CD4-positive, alpha-beta memory T cell (primary cell): ENCODE results near the gene CACNA1A. TPM values are rescaled to one million over a fixed set of nuclear protein-coding genes. Genes with fewer than 3 reads are reported as not detected.
"Not testable (repeated sequence)": the region's sequence is repeated elsewhere in the genome, so short reads cannot be mapped to it uniquely, and the experiment has no call there.

Source experiments
- CTCF ChIA-PET: fragments of 350-600 bp; sonication (Branson Sonifier 250); formaldehyde crosslinking; loops from one replicate; lab custom pipeline; 2021; ENCODE audit warnings: inconsistent platforms; ENCODE audit not compliant: partially characterized antibody; lab: Charles Lee
- POLR2A ChIA-PET: fragments of 350-600 bp; sonication (Branson Sonifier 250); formaldehyde crosslinking; loops from one replicate; lab custom pipeline; 2021; ENCODE audit not compliant: partially characterized antibody; lab: Charles Lee
- DNase-seq, 5 donors: peaks; one replicate each; pipeline versions ENCODE4 v3.0.0 to v3.0.0-alpha.2; 2020 to 2022; ENCODE audit warnings: mixed read lengths in 1 of 5
- H3K27ac ChIP-seq: one replicate; pipeline ENCODE4 v1.7.0; 2013; ENCODE audit warnings: low read depth, low read length
- H3K27me3 ChIP-seq: 2 replicates; pipeline ENCODE4 v1.7.0; 2013; ENCODE audit warnings: mild to moderate bottlenecking, low read length, moderate library complexity; ENCODE audit not compliant: insufficient read depth
- H3K36me3 ChIP-seq: 2 replicates; pipeline ENCODE4 v1.7.0; 2013; ENCODE audit warnings: mild to moderate bottlenecking, low read length, moderate library complexity; ENCODE audit not compliant: insufficient read depth
- H3K4me1 ChIP-seq: 2 replicates; pipeline ENCODE4 v1.7.0; 2013; ENCODE audit warnings: mild to moderate bottlenecking, low read length, moderate library complexity; ENCODE audit not compliant: insufficient read depth
- H3K4me3 ChIP-seq, 2 donors: one replicate each; pipeline ENCODE4 v1.7.0; 2013; ENCODE audit warnings: low read length in 2 of 2, mild to moderate bottlenecking in 1 of 2
- H3K9me3 ChIP-seq, 2 donors: one replicate each; pipeline ENCODE4 v1.7.0; 2013; ENCODE audit warnings: low read length in 2 of 2, control low read depth in 1 of 2; ENCODE audit not compliant: control insufficient read depth in 1 of 2
- H3K27ac Mint-ChIP-seq, 7 donors: one replicate each; pipeline ENCODE4 v1.8.0; 2020 to 2021; ENCODE audit warnings: mixed read lengths in 7 of 7, mild to moderate bottlenecking in 6 of 7, inconsistent platforms in 3 of 7, moderate library complexity in 3 of 7
- H3K27me3 Mint-ChIP-seq, 2 donors: one replicate each; pipeline ENCODE4 v1.8.0; 2020 to 2021; ENCODE audit warnings: mixed read lengths in 2 of 2
- H3K36me3 Mint-ChIP-seq, 2 donors: one replicate each; pipeline ENCODE4 v1.8.0; 2020 to 2021; ENCODE audit warnings: mixed read lengths in 2 of 2, inconsistent platforms in 1 of 2, mild to moderate bottlenecking in 1 of 2
- H3K4me1 Mint-ChIP-seq, 4 donors: one replicate each; pipeline ENCODE4 v1.8.0; 2020 to 2021; ENCODE audit warnings: mixed read lengths in 4 of 4, mild to moderate bottlenecking in 1 of 4
- H3K4me3 Mint-ChIP-seq, 8 donors: one replicate each; pipeline ENCODE4 v1.8.0; 2020 to 2021; ENCODE audit warnings: mixed read lengths in 8 of 8, mild to moderate bottlenecking in 7 of 8, moderate library complexity in 6 of 8, inconsistent platforms in 3 of 8
- H3K9me3 Mint-ChIP-seq, 8 donors: one replicate each; pipeline ENCODE4 v1.8.0; 2020 to 2021; ENCODE audit warnings: mixed read lengths in 8 of 8, mild to moderate bottlenecking in 5 of 8, inconsistent platforms in 3 of 8, moderate library complexity in 1 of 8
- intact Hi-C: fragments of 100-400 bp; cut with micrococcal nuclease; formaldehyde crosslinking; loops from one replicate; pipeline ENCODE4 v1.15.1; 2023
- polyA plus RNA-seq, 2 donors: library from polyadenylated mRNA; unstranded; fragments of 300-500 nt; fragmentation: Illumina TruSeq; gene quantifications; one replicate each; pipeline ENCODE4 v1.2.3, GENCODE V29; 2021
- total RNA-seq, 2 experiments: library from RNA; stranded (reverse); gene quantifications; one replicate each; pipeline ENCODE4 v1.2.3, GENCODE V29; 2021

CACNA1A gene
- total and polyA plus RNA-seq, 4 experiments from 2014 or later, result 0.19 to 0.35 (median 0.26) TPM

DNA sequence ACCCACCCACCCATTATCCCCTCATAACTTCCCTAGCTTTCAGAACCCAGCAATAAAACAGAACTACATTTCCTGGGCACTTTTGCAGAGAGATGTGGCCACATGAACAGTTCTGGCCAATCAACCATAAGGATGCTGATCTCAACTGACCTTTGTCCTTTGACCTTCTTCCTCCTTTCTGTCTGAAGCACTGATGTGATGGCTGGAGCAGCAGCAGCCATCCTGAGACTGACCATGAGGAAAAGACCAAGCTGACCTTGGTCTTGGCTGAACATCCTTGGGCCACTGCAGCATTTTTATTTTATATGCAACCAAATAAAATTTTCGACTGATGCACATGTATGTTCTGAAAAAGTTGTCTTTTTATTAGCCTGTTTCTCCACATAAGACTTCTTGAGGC lies 33.1 kb upstream of the CACNA1A start:
- no peaks in the 10 kb centered on the region for H3K27me3 ChIP-seq
- intact Hi-C loops, result no loop called here
- POLR2A ChIA-PET, result no interaction called here
- H3K4me3 ChIP-seq, result no peak overlapping the region
- H3K4me1 ChIP-seq, result no peaks in the 10 kb centered on the region
- H3K27ac ChIP-seq, result no peak overlapping the region
- H3K36me3 Mint-ChIP-seq, result no peaks in the 10 kb centered on the region
- CTCF ChIA-PET, result no interaction called here
- H3K27ac Mint-ChIP-seq, result no peak overlapping the region
- H3K4me3 Mint-ChIP-seq, result no peak overlapping the region
- peaks cover 22 to 36% of the 10 kb centered on the region in 2 donors for H3K27me3 Mint-ChIP-seq
- DNase-seq, result no peak
- H3K36me3 ChIP-seq, result no peaks in the 10 kb centered on the region
- no peaks in the 10 kb centered on the region for H3K4me1 Mint-ChIP-seq
- H3K9me3 ChIP-seq, result no peaks in the 10 kb centered on the region
- H3K9me3 Mint-ChIP-seq, result peaks cover 0 to 12% (median 3%) of the 10 kb centered on the region in 8 donors

DNA sequence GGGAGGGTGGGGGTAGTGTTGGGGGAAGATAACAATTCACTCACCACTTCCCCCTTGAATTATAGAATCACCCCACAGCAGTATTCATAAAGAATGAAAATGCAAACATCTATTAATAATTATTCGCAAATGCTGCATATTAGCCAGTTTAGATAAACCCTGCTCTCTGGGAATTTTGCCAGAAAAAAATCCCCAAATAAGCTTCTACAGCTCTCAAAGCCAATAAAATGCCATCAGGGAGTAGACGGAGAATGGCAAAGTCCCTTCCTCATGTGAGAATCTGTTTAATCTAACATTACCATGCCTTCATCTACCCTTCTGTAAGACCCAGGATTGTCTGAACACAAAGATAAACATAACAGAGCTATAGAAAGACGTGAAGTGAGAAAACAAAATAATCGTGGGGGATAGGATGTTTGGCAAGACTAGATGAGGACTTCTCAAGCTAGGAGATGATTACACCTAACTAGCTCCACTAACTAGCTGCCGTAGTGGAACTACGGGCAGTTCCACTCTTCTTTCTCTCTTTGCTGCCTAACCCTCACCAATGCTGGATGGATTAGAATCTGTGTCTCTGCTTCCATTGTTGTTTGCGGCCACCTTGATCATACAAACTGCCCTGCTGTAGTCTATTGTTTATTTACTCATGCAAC lies 32.4 kb upstream of the CACNA1A start:
- no peak overlapping the region for H3K27ac Mint-ChIP-seq
- Histone ChIP-seq H3K4me3 (no peak overlapping the region), H3K27me3 (no peaks in the 10 kb centered on the region), H3K27ac (no peak overlapping the region), H3K4me1 (no peaks in the 10 kb centered on the region), H3K9me3 (no peaks in the 10 kb centered on the region), H3K36me3 (no peaks in the 10 kb centered on the region)
- H3K4me3 Mint-ChIP-seq, result no peak overlapping the region
- no peaks in the 10 kb centered on the region for H3K4me1 Mint-ChIP-seq
- H3K9me3 Mint-ChIP-seq, result peaks cover 0 to 10% (median 2%) of the 10 kb centered on the region in 8 donors
- ChIA-PET POLR2A (no interaction called here), CTCF (no interaction called here)
- intact Hi-C loops, result no loop called here
- peaks cover 27 to 35% of the 10 kb centered on the region in 2 donors for H3K27me3 Mint-ChIP-seq
- no peak for DNase-seq
- no peaks in the 10 kb centered on the region for H3K36me3 Mint-ChIP-seq

DNA sequence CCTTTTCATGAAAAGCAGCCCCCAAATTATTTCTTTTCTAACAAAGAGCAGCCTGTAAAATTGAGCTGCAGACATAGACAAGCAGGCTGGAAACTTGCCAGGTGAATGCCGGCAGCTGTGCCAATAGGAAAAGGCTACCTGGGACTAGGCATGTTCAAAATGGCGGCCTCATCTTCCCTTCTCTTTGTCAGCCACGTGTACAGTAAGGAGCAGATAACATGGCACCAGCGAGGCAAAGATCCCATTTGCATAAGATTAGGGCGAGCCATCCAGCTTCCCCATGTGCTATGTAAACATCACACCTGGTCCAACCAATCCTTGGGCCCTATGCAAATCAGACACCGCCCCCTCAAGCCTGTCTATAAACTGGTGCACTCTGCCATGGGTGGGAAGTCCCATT lies 31.2 kb upstream of the CACNA1A start:
- POLR2A ChIA-PET, result no interaction called here
- intact Hi-C loops, result no loop called here
- no peak overlapping the region for H3K27ac ChIP-seq
- no peaks in the 10 kb centered on the region for H3K9me3 ChIP-seq
- CTCF ChIA-PET, result interaction anchor here (1.2 kb wide), 1 partner anchor 52 kb away, joined by 4 read pairs; no protein-coding TSS in a partner anchor
- peaks cover 0 to 6% (median under 1%) of the 10 kb centered on the region in 8 donors for H3K9me3 Mint-ChIP-seq
- no peak overlapping the region for H3K4me3 Mint-ChIP-seq
- H3K27me3 ChIP-seq, result no peaks in the 10 kb centered on the region
- no peaks in the 10 kb centered on the region for H3K36me3 Mint-ChIP-seq
- no peak overlapping the region for H3K27ac Mint-ChIP-seq
- no peak for DNase-seq
- peaks cover 19 to 31% of the 10 kb centered on the region in 2 donors for H3K27me3 Mint-ChIP-seq
- no peak overlapping the region for H3K4me3 ChIP-seq
- H3K36me3 ChIP-seq, result no peaks in the 10 kb centered on the region
- no peaks in the 10 kb centered on the region for H3K4me1 Mint-ChIP-seq
- no peaks in the 10 kb centered on the region for H3K4me1 ChIP-seq

DNA sequence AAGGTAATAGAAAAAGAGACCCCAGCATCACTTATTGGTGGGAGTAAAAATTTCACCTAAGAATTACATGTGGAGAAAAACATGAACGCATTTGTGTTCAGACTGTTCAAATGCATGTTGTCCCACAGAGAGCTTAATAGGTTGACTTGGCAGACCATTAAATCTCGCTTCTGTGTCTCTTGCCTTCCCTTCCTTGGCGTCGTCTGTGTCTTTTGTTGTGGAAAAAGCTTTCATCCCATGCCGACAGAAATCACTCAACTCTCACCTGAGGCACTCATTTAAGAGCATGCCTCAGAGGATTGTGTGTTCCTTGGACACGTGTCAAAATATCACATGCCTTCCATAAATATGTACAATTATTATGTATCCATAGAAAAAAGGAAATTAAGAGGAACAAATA lies 24.4 kb upstream of the CACNA1A start:
- Histone ChIP-seq H3K4me3 (no peak overlapping the region), H3K27me3 (no peaks in the 10 kb centered on the region), H3K4me1 (no peaks in the 10 kb centered on the region), H3K27ac (no peak overlapping the region), H3K36me3 (no peaks in the 10 kb centered on the region), H3K9me3 (no peaks in the 10 kb centered on the region)
- DNase-seq, result no peak
- Mint-ChIP-seq H3K9me3 (peaks cover 2 to 11% (median 4%) of the 10 kb centered on the region in 8 donors), H3K27me3 (peaks cover 34 to 39% of the 10 kb centered on the region in 2 donors), H3K27ac (no peak overlapping the region), H3K36me3 (no peaks in the 10 kb centered on the region), H3K4me1 (no peaks in the 10 kb centered on the region), H3K4me3 (no peak overlapping the region)
- intact Hi-C loops, result no loop called here
- CTCF ChIA-PET, result no interaction called here
- POLR2A ChIA-PET, result no interaction called here

DNA sequence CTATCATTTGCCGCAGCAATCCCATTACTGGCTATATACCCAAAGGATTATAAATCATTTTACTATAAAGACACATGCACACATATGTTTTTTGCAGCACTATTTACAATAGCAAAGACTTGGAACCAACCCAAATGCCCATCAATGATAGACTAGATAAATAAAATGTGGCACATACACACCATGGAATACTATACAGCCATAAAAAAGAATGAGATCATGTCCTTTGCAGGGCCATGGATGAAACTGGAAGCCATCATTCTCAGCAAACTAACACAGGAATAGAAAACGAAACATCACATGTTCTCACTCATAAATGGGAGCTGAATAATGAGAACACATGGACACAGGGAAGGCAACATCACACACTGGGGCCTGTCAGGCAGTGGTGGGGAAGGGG lies 23.4 kb upstream of the CACNA1A start:
- Mint-ChIP-seq H3K9me3 (peaks cover 3 to 17% (median 5%) of the 10 kb centered on the region in 8 donors), H3K27me3 (peaks cover 36 to 42% of the 10 kb centered on the region in 2 donors)
- H3K4me1 ChIP-seq, H3K36me3 ChIP-seq, POLR2A ChIA-PET, H3K27me3 ChIP-seq, H3K4me1 Mint-ChIP-seq, H3K27ac ChIP-seq, H3K36me3 Mint-ChIP-seq, intact Hi-C loops, H3K4me3 ChIP-seq, H3K9me3 ChIP-seq, DNase-seq, CTCF ChIA-PET, H3K4me3 Mint-ChIP-seq, H3K27ac Mint-ChIP-seq: not testable (repeated sequence)

DNA sequence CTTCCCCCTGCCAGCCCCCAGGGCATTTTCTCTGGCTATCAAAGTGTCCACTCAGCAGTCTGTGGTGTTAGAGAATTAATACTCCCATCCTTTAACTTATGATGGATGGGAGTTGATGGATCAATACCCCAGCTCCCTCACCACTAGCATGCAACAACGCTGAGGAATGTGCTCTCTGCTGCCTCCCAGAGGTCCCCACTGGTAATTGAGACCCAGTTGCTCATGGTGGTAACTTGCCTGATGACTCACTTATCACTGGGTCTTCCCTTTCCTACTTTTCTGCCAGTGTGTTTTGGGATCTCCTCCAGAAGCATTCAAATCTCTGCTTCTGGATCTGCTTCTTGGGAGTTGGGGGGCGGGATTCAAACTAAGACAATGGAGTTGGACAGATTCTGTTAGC lies 20.3 kb upstream of the CACNA1A start:
- intact Hi-C loops, result no loop called here
- ChIA-PET CTCF (no interaction called here), POLR2A (no interaction called here)
- Histone ChIP-seq H3K4me3 (no peak overlapping the region), H3K27ac (no peak overlapping the region), H3K9me3 (no peaks in the 10 kb centered on the region), H3K36me3 (no peaks in the 10 kb centered on the region), H3K4me1 (no peaks in the 10 kb centered on the region), H3K27me3 (no peaks in the 10 kb centered on the region)
- Mint-ChIP-seq H3K27ac (no peak overlapping the region), H3K9me3 (peaks cover 3 to 31% (median 14%) of the 10 kb centered on the region in 8 donors), H3K4me3 (no peak overlapping the region), H3K36me3 (no peaks in the 10 kb centered on the region), H3K27me3 (peaks cover 35 to 44% of the 10 kb centered on the region in 2 donors), H3K4me1 (no peaks in the 10 kb centered on the region)
- DNase-seq, result no peak

DNA sequence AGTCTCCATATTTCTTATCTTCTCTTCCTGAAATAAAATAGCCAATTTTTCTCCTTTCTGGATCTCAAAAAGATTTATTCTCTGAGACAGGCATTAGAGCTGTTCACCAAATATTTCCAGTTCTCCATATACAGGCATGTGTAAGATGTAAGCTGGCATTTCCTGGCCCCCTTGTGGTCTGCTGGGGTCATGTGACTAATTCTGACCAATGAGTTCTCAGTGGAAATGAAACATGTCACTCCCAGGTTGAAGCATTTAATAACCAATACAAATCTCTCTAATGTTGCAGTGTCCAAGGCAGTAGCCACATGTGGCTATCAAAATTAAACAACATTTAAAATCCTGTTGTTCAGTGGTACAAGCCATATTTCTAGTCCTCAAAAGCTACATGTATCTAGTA lies 14.8 kb upstream of the CACNA1A start:
- H3K36me3 Mint-ChIP-seq, result peaks cover 0 to 4% of the 10 kb centered on the region in 2 donors
- peaks cover 5 to 52% (median 36%) of the 10 kb centered on the region in 8 donors for H3K9me3 Mint-ChIP-seq
- CTCF ChIA-PET, result no interaction called here
- POLR2A ChIA-PET, result no interaction called here
- H3K27ac Mint-ChIP-seq, result no peak overlapping the region
- peaks cover 21 to 32% of the 10 kb centered on the region in 2 donors for H3K27me3 Mint-ChIP-seq
- DNase-seq, result no peak
- intact Hi-C loops, result no loop called here
- Histone ChIP-seq H3K9me3 (peaks cover 0 to 7% of the 10 kb centered on the region in 2 donors), H3K27ac (no peak overlapping the region), H3K36me3 (no peaks in the 10 kb centered on the region), H3K4me3 (no peak overlapping the region), H3K27me3 (no peaks in the 10 kb centered on the region), H3K4me1 (no peaks in the 10 kb centered on the region)
- no peak overlapping the region for H3K4me3 Mint-ChIP-seq
- H3K4me1 Mint-ChIP-seq, result no peaks in the 10 kb centered on the region
